SK-N-MC (cell line): ENCODE measurements around the gene ABL2.

ENCODE experiments used
- EZH2 ChIP-seq: fragments of 200-600 bp; sonication (generic); IDR thresholded peaks from one replicate; pipeline ENCODE4 v1.6.1; 2017; ENCODE audit warnings: antibody characterized with exemption
- FOXP2 ChIP-seq: optimal IDR thresholded peaks from 2 replicates; pipeline ENCODE3; 2011; ENCODE audit warnings: mild to moderate bottlenecking, moderate library complexity; ENCODE audit not compliant: insufficient read depth; ENCODE audit errors: extremely low read length, control extremely low read depth
- POLR2AphosphoS5 ChIP-seq: IDR thresholded peaks from 2 replicates; pipeline ENCODE4 v1.6.1; 2012; ENCODE audit warnings: mild to moderate bottlenecking, low read depth, low read length, borderline replicate concordance

DNA sequence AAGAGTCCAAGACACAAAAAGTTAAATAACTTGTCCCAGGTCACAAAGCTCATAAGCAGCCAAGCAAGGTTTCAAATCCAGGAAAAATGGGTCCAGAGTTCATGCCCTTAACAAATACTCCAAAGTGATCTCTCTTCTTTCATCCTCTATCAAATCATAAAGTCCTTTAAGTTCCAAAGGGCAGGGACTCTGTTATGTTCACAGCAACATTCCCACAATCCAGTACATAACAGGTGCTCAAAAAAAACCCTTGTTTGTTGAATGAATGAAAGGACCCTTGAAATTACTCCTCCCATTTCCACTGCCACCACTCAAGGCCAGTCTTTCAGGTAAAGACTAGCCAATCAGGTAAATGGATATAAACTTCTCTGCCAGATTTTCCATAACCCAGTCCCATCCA is 2.7 kb downstream of the ABL2 start:
- TF ChIP-seq FOXP2: no peak
- TF ChIP-seq EZH2: no peak
- TF ChIP-seq POLR2AphosphoS5: no peak
